A673 (cell line): Measurements from ENCODE around the gene RIPOR1.

Source experiments
- CTCF ChIP-seq: fragments of 300-800, 200-600 bp; sonication (generic); conservative IDR thresholded peaks from 2 replicates; pipeline ENCODE4 v1.5.1; 2017; ENCODE audit warnings: low read depth, mild to moderate bottlenecking, antibody characterized with exemption, low read length, moderate library complexity, mixed read lengths
- EZH2 ChIP-seq: fragments of 200-600 bp; sonication (generic); IDR thresholded peaks from 2 replicates; pipeline ENCODE4 v1.6.1; 2017; ENCODE audit warnings: borderline replicate concordance, low read depth, mild to moderate bottlenecking, mixed read lengths, antibody characterized with exemption, low read length; ENCODE audit not compliant: poor library complexity, severe bottlenecking

- TF ChIP-seq EZH2 (no peak), CTCF (no peak)
Observed at GRCh38 chr16:67593701-67594100, 65.1 kb downstream of the RIPOR1 start.
